Nephron (organoid): ENCODE measurements around the gene TLL2.

Experiments used
- H3K27ac Mint-ChIP-seq, 3 experiments: 2 replicates each; pipeline ENCODE4 v1.8.0; 2020; ENCODE audit warnings: mixed read lengths in 3 of 3, mild to moderate bottlenecking in 2 of 3, moderate library complexity in 1 of 3
- H3K27me3 Mint-ChIP-seq: 2 replicates; pipeline ENCODE4 v1.8.0; 2021; ENCODE audit warnings: low read depth, mild to moderate bottlenecking, moderate library complexity, mixed read lengths
- H3K36me3 Mint-ChIP-seq: 2 replicates; pipeline ENCODE4 v1.8.0; 2020; ENCODE audit warnings: low read depth, mixed read lengths
- H3K4me1 Mint-ChIP-seq: 2 replicates; pipeline ENCODE4 v1.8.0; 2020; ENCODE audit warnings: mixed read lengths
- H3K4me3 Mint-ChIP-seq, 3 experiments: 2 replicates each; pipeline ENCODE4 v1.8.0; 2020; ENCODE audit warnings: mild to moderate bottlenecking in 3 of 3, mixed read lengths in 3 of 3, moderate library complexity in 2 of 3
- H3K9me3 Mint-ChIP-seq: 2 replicates; pipeline ENCODE4 v1.8.0; 2020; ENCODE audit warnings: mixed read lengths
- CTCF ChIP-seq, 3 experiments: fragments of 200-600 bp; sonication (generic); IDR thresholded peaks; one replicate each; pipeline ENCODE4 v1.5.0; 2021; ENCODE audit warnings: antibody characterized with exemption in 3 of 3; ENCODE audit not compliant: unreplicated experiment in 3 of 3

Gene TLL2

GRCh38 chr10:96357038-96357620 is 156.6 kb downstream of the TLL2 start:
- TF ChIP-seq CTCF (IDR thresholded peaks at IDR 0.05; ENCODE audit: unreplicated experiment in 3 of 3): no peak
- no peak overlapping the region for H3K27ac Mint-ChIP-seq
- no peaks in the 10 kb centered on the region for H3K4me1 Mint-ChIP-seq
- H3K27me3 Mint-ChIP-seq: peaks cover 35% of the 10 kb centered on the region
- no peaks in the 10 kb centered on the region for H3K36me3 Mint-ChIP-seq
- no peak overlapping the region for H3K4me3 Mint-ChIP-seq
- H3K9me3 Mint-ChIP-seq: no peaks in the 10 kb centered on the region

GRCh38 chr10:96352582-96352981 is 161.1 kb downstream of the TLL2 start:
- Mint-ChIP-seq H3K4me1 (no peaks in the 10 kb centered on the region), H3K27ac (no peak overlapping the region), H3K27me3 (peaks cover 21% of the 10 kb centered on the region), H3K36me3 (no peaks in the 10 kb centered on the region), H3K4me3 (no peak overlapping the region), H3K9me3 (peaks cover 2% of the 10 kb centered on the region)
- no peak for TF ChIP-seq CTCF (IDR thresholded peaks at IDR 0.05; ENCODE audit: unreplicated experiment in 3 of 3)

- H3K4me1 Mint-ChIP-seq: no peaks in the 10 kb centered on the region
- peaks cover 19% of the 10 kb centered on the region for H3K27me3 Mint-ChIP-seq
- H3K9me3 Mint-ChIP-seq: peaks cover 5% of the 10 kb centered on the region
- H3K36me3 Mint-ChIP-seq: no peaks in the 10 kb centered on the region
- no peak overlapping the region for H3K27ac Mint-ChIP-seq
- no peak overlapping the region for H3K4me3 Mint-ChIP-seq
- TF ChIP-seq CTCF (IDR thresholded peaks at IDR 0.05; ENCODE audit: unreplicated experiment in 3 of 3): no peak
Observed at GRCh38 chr10:96352027-96352426, 161.7 kb downstream of the TLL2 start.

- peaks cover 3% of the 10 kb centered on the region for H3K27me3 Mint-ChIP-seq
- no peak overlapping the region for H3K4me3 Mint-ChIP-seq
- no peaks in the 10 kb centered on the region for H3K4me1 Mint-ChIP-seq
- no peak overlapping the region for H3K27ac Mint-ChIP-seq
- no peak for TF ChIP-seq CTCF (IDR thresholded peaks at IDR 0.05; ENCODE audit: unreplicated experiment in 3 of 3)
- peaks cover 17% of the 10 kb centered on the region for H3K9me3 Mint-ChIP-seq
- no peaks in the 10 kb centered on the region for H3K36me3 Mint-ChIP-seq
Observed at GRCh38 chr10:96346295-96346694, 167.4 kb downstream of the TLL2 start.

GRCh38 chr10:96345222-96345621 is 168.5 kb downstream of the TLL2 start:
- Mint-ChIP-seq H3K27me3 (peaks cover 7% of the 10 kb centered on the region), H3K9me3 (peaks cover 17% of the 10 kb centered on the region)

More at GRCh38 chr10:96345222-96345621, 168.5 kb downstream of the TLL2 start:
- no peak for TF ChIP-seq CTCF (IDR thresholded peaks at IDR 0.05; ENCODE audit: unreplicated experiment in 3 of 3)
- Mint-ChIP-seq H3K4me3 (no peak overlapping the region), H3K4me1 (no peaks in the 10 kb centered on the region), H3K36me3 (no peaks in the 10 kb centered on the region), H3K27ac (no peak overlapping the region)
